Right lobe of liver (tissue), 4 donors: Measurements from ENCODE around the gene MPHOSPH8.
A peak's percentile ranks its signal among the peaks of the same experiment; 100 is the strongest.

Experiments used
- POLR2A ChIP-seq: fragments of 450-650 bp; IDR thresholded peaks from one replicate; pipeline ENCODE4 v1.6.1; 2017; ENCODE audit warnings: antibody characterized with exemption, mild to moderate bottlenecking
- TF ChIP-seq, protein P1 (sequence below), 4 donors: fragments of 200-600 bp in 3 of 4; fragments of 450-650 bp in 1 of 4; IDR thresholded peaks; one replicate each; pipeline versions ENCODE4 v1.5.1 to v1.8.0; 2016 to 2022; ENCODE audit warnings: antibody characterized with exemption in 4 of 4, mild to moderate bottlenecking in 2 of 4
- donor health status: DM: no; HTN: no; CAD: no.
- donor health status: DM: no; HTN: no; CAD: no.
- donor health status: DM: no; HTN: yes; CAD: no.

DNA sequence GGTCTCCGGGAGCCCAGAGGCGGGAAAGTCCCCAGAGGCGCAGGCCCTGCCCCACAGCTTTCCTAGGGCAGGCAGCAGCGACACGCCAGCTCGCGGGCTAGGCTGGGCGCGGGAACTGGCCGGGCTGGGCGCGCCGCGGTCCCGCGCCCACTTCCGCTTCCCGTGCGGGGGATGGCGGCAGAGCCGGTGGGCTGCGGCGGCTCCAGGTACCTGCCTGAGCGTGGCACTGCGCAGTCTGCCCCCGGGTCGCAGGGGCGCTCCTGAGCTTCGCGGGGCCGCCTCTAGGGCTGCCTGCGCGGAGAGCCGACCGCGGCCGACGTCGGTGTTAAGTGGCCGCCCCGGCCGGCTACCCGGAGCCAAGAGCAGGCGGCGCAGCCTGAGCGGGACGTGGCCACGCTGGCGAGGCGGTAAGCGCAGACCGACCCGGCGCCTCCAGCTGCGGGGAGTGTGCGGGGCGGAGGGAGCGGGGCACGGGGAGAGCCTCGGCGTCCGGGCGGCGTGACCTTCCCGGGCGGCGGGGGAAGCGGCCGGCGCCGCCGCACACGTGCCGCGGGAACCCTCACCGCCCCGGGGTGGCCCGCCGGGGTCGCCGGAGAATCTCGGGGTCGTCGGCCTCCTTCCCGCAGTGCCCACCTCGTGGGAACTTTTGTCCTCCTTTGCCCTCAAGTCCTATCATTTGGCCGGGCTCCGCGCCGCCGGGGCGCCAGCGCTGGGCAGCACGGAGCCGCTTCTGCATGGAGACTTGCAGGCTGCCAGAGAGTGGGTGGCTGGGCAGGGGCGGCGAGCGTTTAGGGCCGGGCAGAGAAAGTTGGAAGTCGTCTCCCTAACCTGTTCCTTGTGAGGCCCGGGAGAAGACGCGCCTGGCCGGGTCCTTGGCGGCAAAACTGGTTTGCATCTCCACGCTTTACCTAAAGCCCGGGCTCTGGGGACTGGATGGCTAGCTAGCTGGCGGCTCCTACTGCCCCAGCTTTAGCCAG, 31.4 kb upstream of the MPHOSPH8 start:
- TF ChIP-seq, protein P1, sequence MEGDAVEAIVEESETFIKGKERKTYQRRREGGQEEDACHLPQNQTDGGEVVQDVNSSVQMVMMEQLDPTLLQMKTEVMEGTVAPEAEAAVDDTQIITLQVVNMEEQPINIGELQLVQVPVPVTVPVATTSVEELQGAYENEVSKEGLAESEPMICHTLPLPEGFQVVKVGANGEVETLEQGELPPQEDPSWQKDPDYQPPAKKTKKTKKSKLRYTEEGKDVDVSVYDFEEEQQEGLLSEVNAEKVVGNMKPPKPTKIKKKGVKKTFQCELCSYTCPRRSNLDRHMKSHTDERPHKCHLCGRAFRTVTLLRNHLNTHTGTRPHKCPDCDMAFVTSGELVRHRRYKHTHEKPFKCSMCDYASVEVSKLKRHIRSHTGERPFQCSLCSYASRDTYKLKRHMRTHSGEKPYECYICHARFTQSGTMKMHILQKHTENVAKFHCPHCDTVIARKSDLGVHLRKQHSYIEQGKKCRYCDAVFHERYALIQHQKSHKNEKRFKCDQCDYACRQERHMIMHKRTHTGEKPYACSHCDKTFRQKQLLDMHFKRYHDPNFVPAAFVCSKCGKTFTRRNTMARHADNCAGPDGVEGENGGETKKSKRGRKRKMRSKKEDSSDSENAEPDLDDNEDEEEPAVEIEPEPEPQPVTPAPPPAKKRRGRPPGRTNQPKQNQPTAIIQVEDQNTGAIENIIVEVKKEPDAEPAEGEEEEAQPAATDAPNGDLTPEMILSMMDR (IDR thresholded peaks at IDR 0.05), result peak in 1 of 4 donors; percentile 29
- no peak for TF ChIP-seq POLR2A
